Measurements from ENCODE around the gene ERFE.

DNA sequence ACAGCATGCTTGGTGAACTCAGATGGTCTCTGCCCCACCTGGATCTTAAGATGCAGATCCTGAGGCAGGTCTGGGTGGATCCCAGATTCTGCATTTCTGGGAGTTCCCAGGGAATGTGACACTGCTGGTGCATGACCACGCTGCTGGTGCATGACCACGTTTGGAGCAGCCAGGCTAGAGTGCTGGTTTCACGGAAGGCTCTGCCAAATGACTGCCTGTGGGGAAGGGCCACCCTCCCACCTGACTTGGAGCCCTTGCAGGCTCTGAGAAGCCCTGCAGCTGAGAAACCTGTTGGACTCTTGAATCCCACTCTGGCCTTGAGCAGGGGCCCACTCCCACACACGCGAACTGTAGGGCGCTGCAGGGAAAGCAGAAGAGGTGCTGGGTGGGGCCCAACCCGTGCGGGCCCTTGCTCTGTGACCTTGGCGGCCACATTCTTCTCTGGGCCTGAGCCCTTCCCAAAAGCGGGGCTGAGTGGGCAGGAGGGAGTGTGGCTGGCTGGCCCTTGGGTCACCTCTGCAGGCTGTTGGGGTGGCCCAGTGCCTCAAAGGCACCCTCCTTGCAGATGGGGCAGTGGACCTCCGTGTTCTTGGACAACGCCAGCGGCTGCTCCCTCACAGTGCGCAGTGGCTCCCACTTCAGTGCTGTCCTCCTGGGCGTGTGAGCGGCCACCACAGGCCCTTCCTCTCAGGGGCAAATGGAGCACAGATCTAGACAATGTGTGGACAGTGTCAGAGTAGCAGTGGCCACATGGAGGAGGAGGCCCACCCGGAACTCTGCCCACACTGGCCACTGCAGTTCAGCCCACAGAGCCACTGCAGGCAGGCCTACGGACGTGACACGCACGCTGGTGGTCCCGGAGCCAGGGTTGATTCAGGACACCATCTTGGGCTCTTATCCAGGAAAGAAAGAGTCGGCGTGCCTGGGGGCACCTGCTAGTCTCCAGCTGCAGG lies 7.9 kb downstream of the ERFE start:
- TF ChIP-seq, protein P1, sequence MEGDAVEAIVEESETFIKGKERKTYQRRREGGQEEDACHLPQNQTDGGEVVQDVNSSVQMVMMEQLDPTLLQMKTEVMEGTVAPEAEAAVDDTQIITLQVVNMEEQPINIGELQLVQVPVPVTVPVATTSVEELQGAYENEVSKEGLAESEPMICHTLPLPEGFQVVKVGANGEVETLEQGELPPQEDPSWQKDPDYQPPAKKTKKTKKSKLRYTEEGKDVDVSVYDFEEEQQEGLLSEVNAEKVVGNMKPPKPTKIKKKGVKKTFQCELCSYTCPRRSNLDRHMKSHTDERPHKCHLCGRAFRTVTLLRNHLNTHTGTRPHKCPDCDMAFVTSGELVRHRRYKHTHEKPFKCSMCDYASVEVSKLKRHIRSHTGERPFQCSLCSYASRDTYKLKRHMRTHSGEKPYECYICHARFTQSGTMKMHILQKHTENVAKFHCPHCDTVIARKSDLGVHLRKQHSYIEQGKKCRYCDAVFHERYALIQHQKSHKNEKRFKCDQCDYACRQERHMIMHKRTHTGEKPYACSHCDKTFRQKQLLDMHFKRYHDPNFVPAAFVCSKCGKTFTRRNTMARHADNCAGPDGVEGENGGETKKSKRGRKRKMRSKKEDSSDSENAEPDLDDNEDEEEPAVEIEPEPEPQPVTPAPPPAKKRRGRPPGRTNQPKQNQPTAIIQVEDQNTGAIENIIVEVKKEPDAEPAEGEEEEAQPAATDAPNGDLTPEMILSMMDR (IDR thresholded peaks at IDR 0.05): no peak
- no peak for TF ChIP-seq EZH2 (IDR thresholded peaks at IDR 0.05; ENCODE audit: borderline replicate concordance, insufficient read depth, low read depth, low read length, poor library complexity, severe bottlenecking)

Data from B cell (primary cell).